EH (cell line): ENCODE results near the gene FBRSL1.

Source experiments
- DNase-seq: peaks from one replicate; pipeline ENCODE4 v3.0.0-alpha.2; 2015; ENCODE audit warnings: low read depth

Gene FBRSL1

DNA sequence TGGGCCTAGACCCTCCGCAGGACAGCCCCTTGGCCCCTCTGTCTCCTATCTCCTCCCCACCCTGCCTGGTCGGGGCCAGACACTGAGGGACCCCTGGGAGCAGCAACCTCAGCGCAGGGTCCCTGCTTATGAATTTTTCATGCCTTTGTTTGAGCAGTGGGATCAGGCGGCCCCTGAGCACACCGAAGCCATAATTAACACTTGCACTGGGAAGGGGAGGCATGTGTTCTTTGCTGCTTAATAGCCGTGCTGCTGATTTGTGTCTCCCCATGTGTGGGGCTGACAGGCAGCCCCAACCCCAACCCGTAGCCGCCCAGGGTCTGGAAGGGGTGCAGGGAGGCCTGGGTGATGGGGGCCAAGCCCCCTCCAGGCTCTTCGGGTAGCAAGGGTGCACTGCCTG, 52.7 kb downstream of the FBRSL1 start:
- DNase-seq = no peak

DNA sequence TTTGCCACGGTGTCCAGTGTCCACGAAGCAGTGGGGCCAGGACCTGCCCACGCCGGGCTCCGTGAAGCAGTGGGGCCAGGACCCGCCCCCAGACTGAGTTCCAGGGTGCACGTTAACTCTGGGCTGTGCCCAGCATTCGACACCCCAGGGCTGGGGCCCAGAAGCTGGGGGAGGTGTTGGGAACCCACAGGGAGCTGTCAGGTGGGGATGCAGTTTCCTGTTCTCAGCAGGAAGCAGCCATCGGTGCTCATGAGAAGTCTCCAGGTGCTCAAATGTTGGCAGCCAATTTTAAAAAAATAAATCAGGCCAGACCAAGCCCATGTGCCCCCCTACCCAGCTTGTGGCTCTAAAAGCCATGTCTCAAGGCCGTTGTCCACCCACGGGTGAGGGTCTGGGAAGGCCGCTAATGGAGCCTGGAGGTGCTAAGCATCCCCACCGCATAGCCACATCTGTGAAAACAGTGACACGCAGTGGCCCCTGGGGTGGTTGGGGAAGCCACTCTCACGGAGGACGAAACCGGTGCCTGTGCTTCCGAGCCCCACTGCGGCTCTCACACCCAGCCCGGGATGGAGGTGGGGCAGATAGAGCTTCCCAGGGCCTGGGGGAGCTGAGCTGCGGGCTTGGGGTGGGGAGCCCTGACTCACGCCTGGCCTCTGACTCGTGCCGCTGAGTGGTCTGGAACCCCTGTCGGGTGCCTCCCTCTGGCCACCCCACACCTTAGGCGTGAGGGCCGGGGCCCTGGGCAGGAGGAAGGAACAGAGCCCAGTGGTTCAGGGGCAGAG, 53.5 kb downstream of the FBRSL1 start:
- no peak for DNase-seq

- DNase-seq = no peak
These were observed 54.1 kb downstream of the FBRSL1 start for GRCh38 chr12:132544080-132544397.

- no peak for DNase-seq
These were observed 54.5 kb downstream of the FBRSL1 start for GRCh38 chr12:132544498-132544897.

DNA sequence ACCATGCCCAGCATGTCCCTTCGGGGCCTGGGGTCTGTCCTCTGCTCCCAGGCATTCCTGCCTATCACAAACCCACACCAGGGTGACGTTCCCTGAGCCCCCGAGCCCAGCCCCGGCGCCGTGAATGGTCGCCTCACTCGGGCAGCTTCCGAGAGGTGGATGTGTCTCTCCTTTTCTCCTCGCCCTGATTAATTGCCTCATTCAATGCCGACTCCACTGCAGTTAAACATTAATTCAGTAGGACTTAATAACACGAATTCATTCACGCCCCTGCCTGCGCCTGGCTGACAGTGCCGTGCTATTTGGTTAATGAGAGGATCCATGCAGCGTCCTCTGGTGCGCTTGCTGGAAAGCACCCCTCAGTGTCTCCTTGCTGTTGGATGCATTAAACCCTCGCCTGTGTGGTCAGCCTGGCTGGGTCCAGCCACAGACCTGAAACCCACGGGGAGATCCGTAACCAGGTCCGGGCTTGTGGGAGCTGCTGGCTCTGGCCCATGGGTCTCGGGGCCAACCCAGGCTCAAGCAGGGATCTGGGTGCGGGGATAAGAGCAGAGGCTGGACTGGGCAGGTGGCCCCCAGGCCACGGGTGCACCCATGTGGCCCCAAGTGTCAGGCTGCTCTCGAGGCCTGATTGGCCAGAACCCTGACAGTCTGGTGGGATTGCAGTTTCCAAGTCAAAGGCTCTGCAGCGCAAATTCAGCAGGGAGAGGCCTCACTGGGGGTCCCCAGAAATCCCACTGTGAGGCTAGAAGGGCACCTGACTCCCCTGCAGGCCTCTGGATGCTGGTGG, 55.4 kb downstream of the FBRSL1 start:
- DNase-seq = no peak

GRCh38 chr12:132545955-132546354, 56.0 kb downstream of the FBRSL1 start:
- DNase-seq = no peak

- DNase-seq = no peak
These were observed 56.7 kb downstream of the FBRSL1 start for GRCh38 chr12:132546647-132547046.

DNA sequence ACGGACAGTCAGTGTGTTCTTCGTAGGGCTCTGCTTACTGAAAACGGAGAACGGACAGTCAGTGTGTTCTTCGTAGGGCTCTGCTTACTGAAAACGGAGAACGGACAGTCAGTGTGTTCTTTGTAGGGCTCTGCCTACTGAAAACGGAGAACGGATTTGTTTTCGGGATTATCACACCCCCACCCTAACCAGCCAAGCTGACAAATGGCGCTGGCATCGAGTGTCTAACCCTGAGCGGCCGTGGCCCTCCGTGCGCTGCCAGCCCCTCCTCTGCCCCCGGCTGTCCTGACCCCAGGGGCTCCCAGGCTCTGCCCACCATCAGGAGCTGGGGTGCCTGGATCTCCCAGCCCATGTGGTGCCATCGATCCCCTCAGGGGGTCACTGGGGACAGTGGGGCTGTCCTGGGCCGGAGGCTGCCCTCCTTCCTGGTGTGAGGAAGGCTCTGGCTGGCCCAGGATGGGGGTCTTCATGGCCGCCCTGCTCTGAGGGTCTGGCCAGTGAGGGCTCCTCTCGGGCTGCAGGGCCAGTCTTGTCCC, 57.3 kb downstream of the FBRSL1 start:
- no peak for DNase-seq

GRCh38 chr12:132548430-132549058, 58.6 kb downstream of the FBRSL1 start:
- DNase-seq = no peak

DNA sequence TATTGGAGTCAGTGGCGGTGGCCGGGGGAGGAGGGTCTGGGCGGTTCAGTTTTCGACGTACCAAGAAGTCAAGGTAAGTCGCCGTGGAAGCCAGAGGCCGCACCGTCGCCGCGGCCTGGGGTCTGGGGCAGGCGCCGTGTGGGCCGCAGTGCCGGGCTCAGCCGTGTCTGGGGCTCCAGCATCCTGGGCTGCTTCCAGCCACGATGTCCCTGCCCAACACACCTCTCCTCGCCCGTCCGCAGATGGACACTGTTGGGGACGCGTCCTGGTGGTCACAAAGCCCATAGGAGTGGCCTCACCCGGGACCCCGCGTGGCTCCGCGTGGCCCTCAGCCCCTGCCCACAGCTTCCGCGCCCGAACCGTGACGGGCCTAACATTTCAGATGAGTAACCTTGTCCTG, 59.1 kb downstream of the FBRSL1 start:
- no peak for DNase-seq

- DNase-seq = peak; percentile 13
These were observed 60.3 kb downstream of the FBRSL1 start for GRCh38 chr12:132550014-132550802.

DNA sequence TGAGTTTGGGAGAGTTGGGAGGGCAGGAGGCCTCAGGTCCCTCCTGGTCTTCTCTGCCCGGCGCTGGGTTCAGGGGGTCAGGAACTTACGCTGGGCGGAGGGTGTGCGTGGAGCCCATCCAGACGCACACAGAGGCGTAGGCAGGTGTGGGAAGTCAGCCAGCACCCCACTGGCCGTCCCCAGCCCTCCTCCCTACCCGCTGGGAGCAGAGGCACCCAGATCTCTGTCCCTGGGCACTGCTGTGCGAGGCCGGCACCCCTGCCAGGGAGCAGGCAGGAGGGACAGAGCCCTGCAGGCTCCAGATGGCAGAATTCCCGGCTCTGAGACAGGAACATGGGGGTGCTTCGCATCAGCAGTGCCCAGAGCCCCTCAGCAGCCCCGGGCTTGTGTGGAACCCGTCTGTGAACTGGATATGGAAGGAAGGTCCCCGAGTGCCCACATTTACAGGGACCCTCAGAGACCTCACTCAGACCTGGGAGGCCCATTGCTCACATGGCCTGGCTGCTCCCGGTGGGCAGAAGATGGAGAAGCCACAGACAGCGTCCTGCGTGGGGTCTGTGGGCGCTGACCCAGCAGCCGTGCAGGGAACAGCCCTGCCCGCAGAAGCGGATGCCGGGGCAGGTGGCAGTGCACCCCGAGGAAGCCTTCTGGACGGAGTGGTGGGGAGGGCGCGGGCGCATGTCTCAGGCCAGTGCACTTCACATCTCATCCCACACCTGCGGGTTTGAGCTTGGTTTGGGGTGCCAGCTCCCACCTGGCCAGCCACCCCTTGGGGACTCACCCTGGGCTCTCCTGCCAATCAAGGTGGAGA, 61.1 kb downstream of the FBRSL1 start:
- no peak for DNase-seq

DNA sequence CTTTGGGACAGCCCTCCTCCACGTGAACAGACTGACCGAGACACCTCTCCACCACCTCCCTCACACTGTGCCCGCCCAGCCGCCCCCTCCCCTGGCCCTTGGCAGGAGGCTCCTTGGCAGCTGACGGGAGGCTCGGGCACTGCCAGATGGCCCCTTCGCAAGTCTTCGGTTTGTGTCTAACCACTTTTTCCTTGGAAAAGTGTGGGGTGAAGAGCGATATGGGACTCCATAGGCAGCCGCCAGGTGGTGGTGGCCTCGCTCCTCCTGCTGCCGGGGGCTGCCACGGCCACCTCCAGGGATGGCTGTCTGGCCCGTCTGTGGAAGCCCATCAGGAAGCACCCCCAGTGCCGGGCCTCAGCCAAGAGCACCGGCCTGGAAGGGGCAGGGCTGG, 61.7 kb downstream of the FBRSL1 start:
- DNase-seq = no peak

DNA sequence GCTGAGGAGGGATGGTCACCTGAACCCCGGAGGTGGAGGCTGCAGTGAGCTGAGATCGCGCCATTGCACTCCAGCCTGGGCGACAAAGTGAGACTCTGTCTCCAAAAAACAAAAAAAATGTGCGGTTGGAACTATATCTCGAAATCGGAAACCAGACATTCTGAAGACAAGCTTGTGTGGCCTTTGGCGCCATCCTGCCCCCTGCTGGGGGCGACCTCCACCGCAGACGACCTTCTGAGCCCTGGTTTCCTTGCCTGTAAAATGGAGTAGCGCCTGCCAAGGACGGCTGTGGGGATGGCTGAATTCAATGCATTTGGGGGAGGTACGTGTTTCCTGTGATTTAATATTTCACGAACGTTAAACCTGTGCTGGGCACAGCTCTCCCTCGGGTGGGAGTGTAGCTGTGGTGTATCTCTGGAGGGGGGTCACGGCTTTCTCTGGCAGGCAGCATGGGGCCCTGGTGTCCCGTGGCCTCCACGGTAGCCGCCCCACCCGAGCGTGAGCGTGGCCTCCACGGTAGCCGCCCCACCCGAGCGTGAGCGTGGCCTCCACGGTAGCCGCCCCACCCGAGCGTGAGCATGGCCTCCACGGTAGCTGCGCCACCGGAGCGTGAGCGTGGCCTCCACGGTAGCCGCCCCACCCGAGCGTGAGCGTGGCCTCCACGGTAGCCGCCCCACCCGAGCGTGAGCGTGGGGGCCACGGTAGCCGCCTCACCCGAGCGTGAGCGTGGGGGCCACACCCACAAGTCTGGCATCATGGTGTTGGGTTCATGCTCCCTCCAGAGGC, 65.1 kb downstream of the FBRSL1 start:
- no peak for DNase-seq

GRCh38 chr12:132555686-132556085, 65.7 kb downstream of the FBRSL1 start:
- DNase-seq = no peak

DNA sequence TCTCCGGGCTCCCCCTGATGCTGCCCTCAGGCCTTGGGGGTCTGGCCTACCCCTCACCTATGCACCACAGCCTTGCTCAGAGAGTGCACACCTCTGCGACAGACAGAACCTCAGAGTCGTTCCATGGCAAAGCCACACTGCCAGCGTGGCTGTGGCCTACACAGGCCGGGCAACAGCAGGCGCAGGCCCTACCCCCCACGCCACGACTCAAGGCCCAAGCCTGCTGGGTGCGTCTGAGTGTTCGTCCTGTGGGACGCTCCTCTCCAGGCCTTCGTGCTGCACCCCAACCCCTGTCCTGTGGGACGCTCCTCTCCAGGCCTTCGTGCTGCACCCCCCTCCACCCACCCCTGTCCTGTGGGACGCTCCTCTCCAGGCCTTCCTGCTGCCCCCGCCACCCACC, 66.3 kb downstream of the FBRSL1 start:
- DNase-seq = no peak

- DNase-seq = no peak
These were observed 66.8 kb downstream of the FBRSL1 start for GRCh38 chr12:132556801-132557200.

DNA sequence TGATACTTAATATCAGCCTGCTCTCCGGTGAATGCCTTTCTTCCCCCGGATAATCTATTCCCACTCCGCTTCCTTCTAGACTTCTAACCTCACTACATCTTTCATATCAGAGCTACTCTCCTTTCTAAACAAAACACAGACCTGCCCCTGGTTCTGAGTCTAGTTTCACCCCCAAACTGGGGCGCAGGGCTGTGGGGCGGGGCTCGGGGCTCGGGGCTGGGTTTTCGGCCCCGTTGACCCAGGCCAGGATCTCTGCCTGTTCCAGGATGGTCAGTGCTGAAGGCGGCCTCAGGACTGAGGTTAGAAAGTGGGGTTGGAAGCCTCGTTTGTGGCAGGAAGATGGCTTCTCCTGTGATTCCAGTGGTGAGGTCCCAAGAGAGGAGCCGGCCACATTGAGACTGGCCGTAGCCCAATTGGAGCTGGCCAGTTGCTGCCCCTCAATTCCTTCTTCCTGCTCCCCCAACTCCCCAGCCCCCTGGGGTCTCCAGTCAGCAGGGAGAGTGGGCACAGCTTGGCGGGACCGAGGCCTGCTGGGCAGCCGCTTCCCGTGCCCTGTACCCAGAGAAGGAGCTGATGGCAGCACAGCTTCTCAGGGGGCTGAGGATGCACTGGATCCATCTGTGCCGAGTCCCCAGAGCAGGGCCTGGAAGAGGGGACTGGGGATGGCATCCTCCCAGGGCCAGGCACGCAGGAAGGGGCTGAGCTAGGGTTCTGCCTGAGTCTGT, 67.5 kb downstream of the FBRSL1 start:
- no peak for DNase-seq

GRCh38 chr12:132558042-132558856, 68.3 kb downstream of the FBRSL1 start:
- no peak for DNase-seq
